Measurements from ENCODE around the gene ZNF784. TPM values are rescaled to one million over a fixed set of nuclear protein-coding genes. Genes with fewer than 3 reads are reported as not detected.
A peak's percentile ranks its signal among the peaks of the same experiment; 100 is the strongest.

The ZNF784 gene
- total and polyA plus RNA-seq, 2 donors (not counting 1 experiment from before 2014, with no cell fraction given), result 1.6 to 5.6 TPM

DNA sequence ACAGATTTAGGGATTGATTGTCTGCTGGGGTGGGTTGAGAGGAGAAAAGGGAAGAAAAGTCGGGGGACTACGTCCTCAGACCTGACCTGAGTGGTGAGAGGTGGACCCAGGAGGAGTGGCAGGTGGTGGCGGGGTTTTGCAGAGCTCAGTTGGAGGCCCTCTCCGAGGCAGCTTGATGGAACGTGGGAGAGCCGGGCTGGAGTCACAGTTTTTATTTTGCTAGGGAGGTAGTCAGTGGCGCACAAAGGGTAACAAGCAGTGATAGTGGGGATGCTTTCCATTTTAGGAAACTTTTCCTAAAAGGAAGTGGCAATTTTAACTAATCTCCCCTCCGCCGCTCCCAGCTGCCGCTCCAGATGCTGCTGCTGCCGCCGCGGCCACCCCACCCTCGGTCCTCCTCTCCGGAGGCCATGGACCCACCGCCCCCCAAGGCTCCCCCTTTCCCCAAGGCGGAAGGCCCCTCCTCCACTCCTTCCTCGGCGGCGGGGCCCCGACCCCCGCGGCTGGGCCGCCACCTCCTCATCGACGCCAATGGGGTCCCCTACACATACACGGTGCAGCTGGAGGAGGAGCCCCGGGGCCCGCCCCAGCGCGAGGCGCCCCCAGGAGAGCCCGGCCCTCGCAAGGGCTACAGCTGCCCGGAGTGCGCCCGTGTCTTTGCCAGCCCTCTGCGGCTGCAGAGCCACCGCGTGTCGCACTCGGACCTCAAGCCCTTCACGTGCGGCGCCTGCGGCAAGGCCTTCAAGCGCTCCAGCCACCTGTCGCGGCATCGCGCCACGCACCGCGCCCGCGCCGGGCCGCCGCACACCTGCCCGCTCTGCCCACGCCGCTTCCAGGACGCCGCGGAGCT, 18.0 kb upstream of the ZNF784 start:
- H3K27ac ChIP-seq (ENCODE audit: insufficient read depth, low read length), result peak overlapping the region; percentile 43
- no peaks in the 10 kb centered on the region for H3K27me3 ChIP-seq (ENCODE audit: control insufficient read depth, insufficient read depth, low read length)
- H3K79me2 ChIP-seq (ENCODE audit: control insufficient read depth, insufficient read depth, low read length), result peaks cover 45% of the 10 kb centered on the region
- TF ChIP-seq EZH2 (IDR thresholded peaks at IDR 0.05; ENCODE audit: low read length, missing control alignments), result no peak
- TF ChIP-seq, protein P1, sequence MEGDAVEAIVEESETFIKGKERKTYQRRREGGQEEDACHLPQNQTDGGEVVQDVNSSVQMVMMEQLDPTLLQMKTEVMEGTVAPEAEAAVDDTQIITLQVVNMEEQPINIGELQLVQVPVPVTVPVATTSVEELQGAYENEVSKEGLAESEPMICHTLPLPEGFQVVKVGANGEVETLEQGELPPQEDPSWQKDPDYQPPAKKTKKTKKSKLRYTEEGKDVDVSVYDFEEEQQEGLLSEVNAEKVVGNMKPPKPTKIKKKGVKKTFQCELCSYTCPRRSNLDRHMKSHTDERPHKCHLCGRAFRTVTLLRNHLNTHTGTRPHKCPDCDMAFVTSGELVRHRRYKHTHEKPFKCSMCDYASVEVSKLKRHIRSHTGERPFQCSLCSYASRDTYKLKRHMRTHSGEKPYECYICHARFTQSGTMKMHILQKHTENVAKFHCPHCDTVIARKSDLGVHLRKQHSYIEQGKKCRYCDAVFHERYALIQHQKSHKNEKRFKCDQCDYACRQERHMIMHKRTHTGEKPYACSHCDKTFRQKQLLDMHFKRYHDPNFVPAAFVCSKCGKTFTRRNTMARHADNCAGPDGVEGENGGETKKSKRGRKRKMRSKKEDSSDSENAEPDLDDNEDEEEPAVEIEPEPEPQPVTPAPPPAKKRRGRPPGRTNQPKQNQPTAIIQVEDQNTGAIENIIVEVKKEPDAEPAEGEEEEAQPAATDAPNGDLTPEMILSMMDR (conservative IDR thresholded peaks at IDR 0.05 in 1 of 2, IDR thresholded peaks at IDR 0.05 in 1 of 2; ENCODE audit: low read depth in 1 of 2, low read length in 2 of 2), result no peak
- peaks cover 17% of the 10 kb centered on the region for H3K36me3 ChIP-seq (ENCODE audit: control insufficient read depth, insufficient read depth, low read length)
- peaks cover 16% of the 10 kb centered on the region for H3K4me1 ChIP-seq (ENCODE audit: control insufficient read depth, extremely low read depth, insufficient read depth, low read length)
- DNase-seq (ENCODE audit: low read depth in 2 of 2), result peak; percentile 28 to 43
- peak overlapping the region; percentile 42 for H3K9ac ChIP-seq (ENCODE audit: insufficient read depth, low read length)
- no peak overlapping the region for H2AFZ ChIP-seq (ENCODE audit: low read length)
- H3K9me3 ChIP-seq (ENCODE audit: control insufficient read depth, insufficient read depth, low read depth, low read length), result no peaks in the 10 kb centered on the region
- H3K4me2 ChIP-seq (ENCODE audit: extremely low read depth, insufficient read depth, low read length), result peak overlapping the region; percentile 89
- peak overlapping the region; percentile 74 to 92 (median 85) for H3K4me3 ChIP-seq (replicated peaks in 1 of 4; ENCODE audit: control extremely low read depth in 1 of 4, insufficient read depth in 1 of 4, low read depth in 3 of 4, low read length in 4 of 4)
- no peaks in the 10 kb centered on the region for H4K20me1 ChIP-seq (ENCODE audit: control insufficient read depth, extremely low read depth, insufficient read depth, low read length)

DNA sequence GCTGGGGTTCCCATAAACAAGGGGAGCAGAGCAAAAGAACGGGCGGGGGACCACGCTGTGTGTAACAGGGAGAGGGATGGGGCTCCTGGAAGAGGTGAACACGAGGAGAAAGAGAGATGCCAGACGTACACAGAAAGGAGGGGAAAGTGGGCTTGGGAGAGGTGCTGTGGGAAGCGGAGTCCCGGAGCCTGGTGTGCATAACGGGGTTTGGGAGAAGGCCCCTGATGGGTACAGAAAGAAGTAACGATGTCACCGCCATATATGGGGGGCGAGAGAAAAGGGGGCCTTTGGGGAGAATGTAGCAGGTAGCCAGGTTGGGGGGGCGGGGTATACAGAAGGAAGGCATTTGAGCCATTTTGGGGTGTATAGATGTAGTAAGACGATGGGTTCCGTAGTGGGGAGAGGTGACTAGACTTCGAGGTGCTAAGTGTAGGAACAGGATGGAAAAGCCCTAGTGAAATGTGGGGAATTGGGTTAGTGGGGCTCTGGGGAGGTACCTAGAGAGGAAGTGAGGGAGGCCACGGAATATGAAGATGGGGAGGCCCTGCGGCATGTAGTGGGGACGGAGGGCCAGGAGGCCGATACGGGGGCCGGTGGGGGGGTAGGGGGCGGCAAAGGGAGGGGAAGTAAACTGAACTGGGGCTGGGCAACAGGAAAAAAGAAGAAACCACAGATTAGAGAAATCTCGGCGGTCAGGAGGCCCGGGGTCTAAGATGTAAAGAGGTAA, 17.2 kb upstream of the ZNF784 start:
- Histone ChIP-seq H3K4me1 (ENCODE audit: control insufficient read depth, extremely low read depth, insufficient read depth, low read length) (peaks cover 16% of the 10 kb centered on the region), H3K4me3 (replicated peaks in 1 of 4; ENCODE audit: control extremely low read depth in 1 of 4, insufficient read depth in 1 of 4, low read depth in 3 of 4, low read length in 4 of 4) (peak overlapping the region; percentile 74 to 92 (median 85)), H3K79me2 (ENCODE audit: control insufficient read depth, insufficient read depth, low read length) (peaks cover 52% of the 10 kb centered on the region), H4K20me1 (ENCODE audit: control insufficient read depth, extremely low read depth, insufficient read depth, low read length) (no peaks in the 10 kb centered on the region), H3K4me2 (ENCODE audit: extremely low read depth, insufficient read depth, low read length) (peak overlapping the region; percentile 89), H3K27me3 (ENCODE audit: control insufficient read depth, insufficient read depth, low read length) (no peaks in the 10 kb centered on the region), H3K36me3 (ENCODE audit: control insufficient read depth, insufficient read depth, low read length) (peaks cover 17% of the 10 kb centered on the region), H3K9me3 (ENCODE audit: control insufficient read depth, insufficient read depth, low read depth, low read length) (no peaks in the 10 kb centered on the region), H2AFZ (ENCODE audit: low read length) (no peak overlapping the region), H3K27ac (ENCODE audit: insufficient read depth, low read length) (peak overlapping the region; percentile 64), H3K9ac (ENCODE audit: insufficient read depth, low read length) (peak overlapping the region; percentile 77)
- peak; percentile 41 to 42 for DNase-seq (ENCODE audit: low read depth in 2 of 2)
- TF ChIP-seq, protein P1 (conservative IDR thresholded peaks at IDR 0.05 in 1 of 2, IDR thresholded peaks at IDR 0.05 in 1 of 2; ENCODE audit: low read depth in 1 of 2, low read length in 2 of 2), result no peak
- TF ChIP-seq EZH2 (IDR thresholded peaks at IDR 0.05; ENCODE audit: low read length, missing control alignments), result no peak

All from fibroblast of lung (primary cell).